T47D (cell line): ENCODE measurements around the gene PLA2G2F.

ENCODE experiments used
- DNase-seq, 2 experiments: peaks; one replicate each; pipeline versions ENCODE4 v3.0.0 to v3.0.0-alpha.2; 2011 to 2012; ENCODE audit warnings: low read depth in 1 of 2, low spot score in 1 of 2
- JUND ChIP-seq: IDR thresholded peaks from 2 replicates; pipeline ENCODE4 v1.6.1; 2012; ENCODE audit warnings: low read depth
- in situ Hi-C: cut with HindIII; loops from 2 replicates; pipeline ENCODE4 v1.10.0; 2016; ENCODE audit warnings: low sequenced_read_pairs, low pct_unique_long_range_greater_than_20kb

Gene PLA2G2F

DNA sequence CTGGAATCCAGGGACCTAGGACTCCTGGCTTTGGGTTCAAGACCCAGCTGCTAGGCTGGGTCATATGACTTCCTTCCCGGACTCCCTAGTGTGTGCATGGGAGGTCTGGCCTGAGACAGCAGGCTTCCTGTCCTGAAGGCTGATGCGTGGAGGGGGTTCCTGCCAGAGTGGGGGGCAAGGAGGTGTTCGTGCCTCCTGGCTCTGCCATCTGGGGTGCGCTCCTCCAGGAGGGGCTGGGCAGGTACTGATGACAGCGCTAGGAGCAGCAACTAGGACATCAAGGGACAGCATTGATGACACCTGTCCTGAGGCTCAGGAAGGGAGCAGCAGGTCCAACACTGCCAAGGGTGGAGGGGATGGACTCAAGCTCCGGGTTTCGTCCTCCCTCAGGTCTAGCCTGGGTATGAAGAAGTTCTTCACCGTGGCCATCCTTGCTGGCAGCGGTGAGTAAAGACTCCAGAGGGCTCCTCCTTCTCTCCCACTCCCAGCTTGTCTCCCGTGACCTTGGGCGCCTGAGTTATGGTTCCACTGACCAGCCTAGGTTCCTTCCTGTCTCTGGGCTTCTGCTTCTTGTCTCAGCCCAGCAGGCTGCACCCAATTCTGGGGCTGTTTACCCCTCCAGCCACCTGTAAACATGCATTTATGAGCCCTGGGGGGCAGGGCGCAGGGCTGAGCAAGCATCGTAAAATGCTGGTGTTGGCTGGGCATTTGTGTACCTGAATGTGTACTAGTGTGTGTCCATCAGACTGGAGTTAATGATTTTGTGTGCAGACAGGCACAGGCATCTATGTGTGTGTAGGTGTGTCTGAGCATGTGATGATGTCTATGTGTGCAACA, 871 bp downstream of the PLA2G2F start:
- DNase-seq: no peak
- no peak for TF ChIP-seq JUND
- in situ Hi-C loops: no loop called here

DNA sequence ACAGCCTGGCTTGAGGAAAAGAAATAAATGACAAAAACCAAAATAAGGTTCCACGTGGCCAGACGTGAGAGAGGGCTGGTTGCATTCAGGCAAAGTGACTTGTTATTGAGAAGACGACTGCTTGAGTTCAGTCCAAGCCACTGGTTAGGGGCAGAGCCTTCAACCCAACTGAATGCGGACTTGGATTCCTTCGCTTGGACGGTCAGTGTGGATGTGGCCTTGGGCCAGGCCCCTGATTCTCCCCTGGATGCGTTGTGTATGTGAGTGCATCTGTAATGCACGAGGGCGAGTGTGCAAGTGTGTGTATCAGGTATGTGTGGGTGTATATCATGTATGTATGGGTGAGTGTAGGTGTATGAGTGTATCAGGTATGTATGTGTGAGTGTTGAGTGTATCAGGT, 1.9 kb downstream of the PLA2G2F start:
- in situ Hi-C loops: no loop called here
- DNase-seq: no peak
- TF ChIP-seq JUND: no peak

DNA sequence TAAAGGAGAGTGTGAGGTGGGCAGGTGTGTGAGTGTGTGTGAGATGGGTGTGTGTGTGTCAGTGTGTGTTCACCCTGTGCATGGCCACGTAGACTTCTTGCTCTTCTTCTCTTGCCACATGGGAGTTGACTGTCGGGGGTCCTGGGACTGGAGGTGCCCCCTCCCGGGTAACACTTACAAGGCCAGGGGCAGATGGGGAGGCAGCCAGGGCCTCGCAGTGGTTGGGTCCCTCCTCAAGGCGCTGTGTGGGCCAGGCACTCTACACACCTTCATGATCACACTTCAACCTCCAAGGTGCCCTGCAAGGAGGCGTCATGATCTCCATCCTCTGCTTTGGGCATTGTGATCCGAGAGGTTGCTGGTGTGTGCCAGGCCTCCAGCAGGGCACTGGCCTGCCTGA, 2.3 kb downstream of the PLA2G2F start:
- DNase-seq: no peak
- in situ Hi-C loops: no loop called here
- no peak for TF ChIP-seq JUND

DNA sequence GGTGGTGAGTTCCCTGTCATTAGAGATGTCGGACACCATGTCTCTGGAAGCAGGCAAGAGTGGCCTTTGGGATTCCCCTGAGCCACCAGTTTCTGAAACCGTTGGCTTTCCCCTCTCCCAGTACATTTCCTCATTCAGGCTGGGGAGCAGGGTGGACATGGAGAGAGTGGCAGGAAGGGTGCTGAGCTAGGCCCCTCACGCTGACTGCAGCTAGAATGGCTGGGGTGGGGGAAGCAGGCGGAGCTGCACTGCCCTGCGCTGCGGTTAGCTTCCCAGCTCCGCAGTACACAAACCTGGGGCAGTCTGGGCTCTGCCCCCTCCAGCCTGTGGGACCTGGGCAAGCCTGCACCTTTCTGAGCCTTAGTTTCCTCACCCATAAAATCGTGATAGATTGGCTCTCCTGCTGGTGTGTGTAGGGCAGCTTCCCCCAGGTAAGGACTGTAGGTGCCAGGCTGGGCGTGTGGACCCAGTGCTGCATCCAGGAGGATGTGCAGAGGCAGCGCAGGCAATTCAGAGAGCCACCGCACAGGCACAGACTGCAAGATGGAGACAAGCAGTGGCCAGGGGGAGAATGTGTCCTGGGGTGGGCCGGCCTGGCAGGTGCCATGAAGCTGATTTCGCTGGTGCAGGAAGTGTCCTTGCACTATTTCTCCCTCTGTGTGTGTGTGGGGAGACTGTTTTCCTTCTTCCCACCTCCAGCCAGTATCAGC, 3.0 kb downstream of the PLA2G2F start:
- in situ Hi-C loops: no loop called here
- no peak for DNase-seq
- no peak for TF ChIP-seq JUND

DNA sequence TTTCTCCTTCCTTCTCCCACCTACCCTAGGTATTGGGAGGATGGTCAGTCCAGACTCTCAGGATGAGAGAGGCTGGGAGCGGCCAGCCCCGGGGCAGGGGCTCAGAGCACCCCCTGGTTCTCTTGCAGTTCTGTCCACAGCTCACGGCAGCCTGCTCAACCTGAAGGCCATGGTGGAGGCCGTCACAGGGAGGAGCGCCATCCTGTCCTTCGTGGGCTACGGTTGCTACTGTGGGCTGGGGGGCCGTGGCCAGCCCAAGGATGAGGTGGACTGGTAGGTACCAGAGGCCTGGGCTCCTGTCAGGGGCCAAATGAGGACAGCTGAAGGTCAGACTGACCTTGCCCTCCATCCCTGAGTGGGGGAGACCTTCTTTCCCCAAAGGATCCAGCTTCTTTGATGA, 4.2 kb downstream of the PLA2G2F start:
- TF ChIP-seq JUND: no peak
- no peak for DNase-seq
- in situ Hi-C loops: no loop called here

DNA sequence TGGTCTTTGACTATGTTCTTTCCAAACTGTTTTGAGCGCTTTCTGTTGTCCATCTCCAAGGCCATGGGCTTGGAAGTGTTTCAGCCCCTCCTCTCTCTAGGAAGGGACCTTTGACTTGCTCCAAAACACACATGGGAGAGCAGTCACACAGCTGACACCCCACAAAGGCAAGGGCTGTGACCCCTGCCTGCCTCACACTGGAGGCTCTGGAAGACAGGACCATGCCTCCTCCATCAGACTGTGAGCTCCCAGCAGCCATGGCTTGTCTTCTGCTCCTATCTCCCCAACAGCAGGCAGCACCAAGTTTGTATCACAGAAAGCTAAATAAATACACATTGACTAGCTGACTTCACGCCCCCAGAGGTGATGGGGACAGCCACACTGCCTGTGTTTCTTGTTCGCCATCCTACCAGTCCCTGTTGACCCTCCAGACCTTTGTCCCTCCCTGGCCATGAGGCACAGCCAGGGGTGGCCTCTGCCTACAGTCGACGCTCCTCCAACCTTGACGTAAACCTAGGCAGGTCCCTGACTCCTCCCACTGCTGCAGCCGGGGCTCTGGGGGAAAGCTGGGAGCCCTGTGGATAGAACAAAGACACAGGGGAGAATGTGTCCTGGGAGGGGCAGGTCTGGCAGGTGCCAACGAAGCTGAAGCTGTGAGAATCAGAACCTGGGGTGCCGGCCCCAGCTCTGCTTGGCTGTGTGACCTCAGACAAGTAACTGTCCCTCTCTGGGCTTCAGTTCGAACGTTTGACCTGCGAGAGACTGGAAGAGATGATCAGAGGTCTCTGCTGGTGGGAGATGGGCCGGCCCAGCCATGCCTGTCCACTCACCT, 4.8 kb downstream of the PLA2G2F start:
- in situ Hi-C loops: no loop called here
- no peak for DNase-seq
- no peak for TF ChIP-seq JUND

DNA sequence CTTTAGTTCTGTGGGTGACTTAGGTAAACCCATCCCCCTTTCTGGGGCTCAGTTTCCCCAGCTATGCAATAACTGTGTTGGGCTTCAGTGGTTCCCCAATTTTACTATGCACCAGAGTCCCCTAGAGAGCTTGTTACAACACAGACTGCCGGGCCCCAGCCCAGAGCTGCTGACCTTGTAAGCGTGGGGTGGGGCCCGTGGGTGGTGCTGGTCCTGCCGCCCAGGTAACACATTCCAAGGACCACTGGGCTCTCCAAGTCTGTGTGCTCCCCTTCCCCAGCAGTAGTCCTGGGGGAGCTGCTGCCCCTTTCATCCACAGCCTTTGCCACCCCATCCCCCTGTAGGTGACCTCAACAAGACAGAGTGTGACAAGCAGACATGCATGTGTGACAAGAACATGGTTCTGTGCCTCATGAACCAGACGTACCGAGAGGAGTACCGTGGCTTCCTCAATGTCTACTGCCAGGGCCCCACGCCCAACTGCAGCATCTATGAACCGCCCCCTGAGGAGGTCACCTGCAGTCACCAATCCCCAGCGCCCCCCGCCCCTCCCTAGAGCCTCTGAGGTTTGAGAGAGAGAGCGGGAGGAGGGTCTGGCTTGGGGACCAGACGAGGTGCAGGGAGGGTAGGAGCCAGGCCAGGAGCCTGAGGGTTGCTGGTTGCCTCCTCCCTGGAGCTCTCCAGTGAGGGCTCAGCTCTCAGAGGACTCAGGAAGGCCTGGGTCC, 8.9 kb downstream of the PLA2G2F start:
- in situ Hi-C loops: no loop called here
- DNase-seq: no peak
- no peak for TF ChIP-seq JUND

DNA sequence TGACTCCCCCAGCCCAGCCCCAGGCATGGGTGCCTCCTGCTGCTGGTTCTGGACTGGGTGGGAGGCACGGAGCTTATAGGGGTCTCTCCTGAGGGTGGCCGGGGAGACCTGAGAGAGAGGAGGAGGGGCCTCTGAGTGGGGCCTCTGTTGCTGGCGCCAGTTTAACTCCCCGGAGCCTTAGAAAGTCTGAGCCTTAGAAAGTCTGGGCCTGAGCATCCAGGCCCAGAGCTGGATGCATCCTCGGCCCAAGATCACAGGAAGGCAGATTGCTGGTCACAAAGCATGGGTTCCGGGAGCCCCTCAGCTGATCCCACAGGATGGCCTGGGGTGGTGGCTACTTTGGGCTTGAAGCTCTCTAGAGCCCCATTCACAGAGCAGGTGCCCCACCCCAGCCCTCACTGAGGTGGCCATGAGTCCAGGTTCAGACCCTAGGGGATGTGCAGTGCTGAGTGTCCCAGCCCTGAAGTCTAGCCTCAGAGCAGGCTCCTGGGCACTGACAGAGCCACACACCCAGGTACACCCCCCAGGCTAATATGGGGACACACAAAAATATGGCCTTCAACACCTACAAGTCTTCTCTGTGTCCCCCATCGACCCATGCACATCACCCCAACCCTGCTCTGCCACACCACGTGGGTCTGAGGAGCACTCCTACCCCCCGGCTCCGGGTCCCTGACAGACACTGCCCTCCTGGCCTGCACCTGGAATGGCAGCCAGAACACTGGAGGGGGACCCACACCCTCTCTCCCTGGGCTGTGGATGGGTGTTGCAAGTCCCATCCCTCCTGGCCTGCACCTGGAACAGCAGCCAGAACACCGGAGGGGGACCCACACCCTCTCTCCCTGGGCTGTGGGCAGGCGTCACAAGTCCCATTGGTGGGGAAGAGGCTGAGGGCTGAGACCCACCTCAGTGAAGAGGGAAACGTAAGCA, 9.7 kb downstream of the PLA2G2F start:
- DNase-seq: no peak
- TF ChIP-seq JUND: no peak
- in situ Hi-C loops: no loop called here

DNA sequence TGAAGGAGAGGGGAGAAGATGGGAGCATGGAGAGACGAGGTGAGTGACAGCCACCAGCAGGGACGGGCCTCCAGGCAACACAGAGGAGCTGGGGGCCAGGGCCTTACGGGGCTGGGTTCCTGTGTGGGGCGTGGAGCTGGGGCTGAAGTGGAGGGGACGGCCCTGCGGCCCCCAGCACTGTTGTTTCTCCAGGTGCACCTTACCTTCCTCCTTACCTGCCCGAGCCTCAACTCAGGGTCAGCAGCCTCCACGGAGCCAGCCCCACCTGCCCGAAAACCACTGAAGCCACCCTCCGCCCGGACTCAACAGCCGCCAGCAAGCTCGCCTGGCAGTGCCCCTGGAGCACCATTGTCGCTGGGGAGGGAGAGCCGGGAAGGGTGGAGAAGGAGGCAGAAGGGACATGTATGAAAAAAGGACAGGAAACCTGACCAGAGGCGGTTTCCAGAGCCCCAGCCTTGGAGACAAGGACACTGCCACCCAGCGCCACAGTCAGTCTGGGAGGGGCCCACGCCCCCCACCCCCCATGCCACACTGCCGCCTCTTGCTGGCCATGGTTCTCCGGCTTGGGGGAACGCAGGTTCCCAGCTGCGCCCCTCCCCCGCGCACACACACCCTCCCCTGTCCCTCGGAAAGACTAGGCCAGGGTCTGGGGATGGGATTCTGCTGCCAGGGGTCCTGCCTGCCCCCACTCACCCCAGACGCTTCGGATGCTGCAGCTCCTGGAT, 10.6 kb downstream of the PLA2G2F start:
- no peak for DNase-seq
- in situ Hi-C loops: no loop called here
- TF ChIP-seq JUND: no peak

DNA sequence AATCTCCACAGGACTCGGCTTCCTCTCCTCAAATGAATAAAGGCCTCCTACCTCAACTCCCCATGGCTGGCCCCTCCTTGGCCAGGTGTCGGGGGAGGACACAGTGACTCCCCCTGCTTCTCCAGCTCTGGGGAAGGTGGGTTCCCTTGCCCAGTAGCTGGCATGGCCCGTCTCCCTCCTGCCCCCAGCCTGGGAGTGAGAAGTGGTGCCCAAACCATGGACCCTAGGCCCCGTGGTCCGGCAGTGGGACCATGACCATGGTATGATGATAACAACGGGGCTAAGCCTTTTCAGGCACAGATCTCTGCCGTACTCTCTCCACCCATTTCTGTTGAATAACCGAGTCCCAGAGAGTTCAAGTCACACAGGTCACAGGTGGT, 11.2 kb downstream of the PLA2G2F start:
- no peak for DNase-seq
- TF ChIP-seq JUND: no peak
- in situ Hi-C loops: no loop called here

DNA sequence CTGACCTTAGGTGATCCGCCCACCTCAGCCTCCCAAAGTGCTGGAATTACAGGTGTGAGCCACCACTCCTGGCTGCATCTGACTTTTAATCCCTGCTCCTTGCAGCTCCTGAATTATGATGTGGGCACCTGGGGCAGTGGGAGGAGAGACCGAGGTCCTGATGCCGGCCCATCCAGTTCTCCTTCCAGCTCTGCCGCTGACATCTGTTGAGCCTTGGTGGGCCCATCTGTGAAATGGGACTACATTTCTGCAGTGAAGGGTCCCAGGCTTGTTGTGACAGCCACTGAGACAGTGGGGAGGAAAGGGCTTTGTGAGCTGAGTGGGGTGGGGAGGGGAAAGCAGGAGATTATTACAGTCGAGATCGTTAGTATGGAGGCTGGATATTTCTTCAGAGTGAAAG, 11.8 kb downstream of the PLA2G2F start:
- no peak for DNase-seq
- in situ Hi-C loops: no loop called here
- TF ChIP-seq JUND: no peak
